ENCODE results near the gene YAP1.

Gene YAP1

DNA sequence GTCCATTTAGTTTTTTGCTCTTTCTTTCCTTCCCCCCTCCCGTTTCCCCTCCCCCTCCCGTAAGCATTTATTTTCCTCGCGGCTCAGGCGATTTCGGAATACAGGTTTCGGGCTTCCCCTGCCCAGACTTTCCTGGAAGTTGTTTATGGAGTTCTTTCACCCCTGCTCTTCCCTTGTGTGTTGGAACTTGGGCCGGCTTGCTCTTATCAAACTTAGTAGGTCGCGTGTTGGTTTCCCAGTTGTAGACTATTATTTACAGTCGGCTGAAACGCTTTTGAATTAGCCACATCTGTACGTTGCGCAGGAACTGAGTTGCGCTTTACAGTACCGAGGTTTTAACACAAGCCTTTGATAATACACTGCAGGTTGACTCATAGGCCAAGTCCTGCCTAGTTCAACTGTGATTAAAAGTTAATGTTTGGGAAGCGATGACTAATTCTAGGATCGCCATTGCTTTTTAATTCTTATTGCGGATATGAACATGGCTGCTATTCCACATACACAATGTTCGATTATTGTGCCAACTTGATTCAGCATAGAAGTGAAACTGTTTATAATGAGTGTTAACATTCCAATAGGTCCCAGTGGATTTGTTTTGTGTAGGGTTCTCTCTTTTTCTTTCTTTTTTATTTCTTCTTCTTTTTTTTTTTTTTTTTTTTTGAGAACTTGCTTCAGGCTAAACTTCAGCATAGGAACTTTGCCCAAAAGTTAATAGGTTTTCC, 1.7 kb downstream of the YAP1 start:
- Histone ChIP-seq H3K4me3 (ENCODE audit: low read depth in 1 of 2, low read length in 1 of 2) (peak overlapping the region in 1 of 2 experiments; percentile 59), H3K9me3 (no peaks in the 10 kb centered on the region), H3K27ac (no peak overlapping the region), H3K27me3 (peaks cover 100% of the 10 kb centered on the region), H3K4me1 (ENCODE audit: control insufficient read depth in 1 of 2, insufficient read depth in 1 of 2, low read depth in 1 of 2, low read length in 1 of 2) (peaks cover 8 to 22% of the 10 kb centered on the region in 2 experiments), H3K36me3 (no peaks in the 10 kb centered on the region)
- no peak for TF ChIP-seq CTCF (IDR thresholded peaks at IDR 0.05)

DNA sequence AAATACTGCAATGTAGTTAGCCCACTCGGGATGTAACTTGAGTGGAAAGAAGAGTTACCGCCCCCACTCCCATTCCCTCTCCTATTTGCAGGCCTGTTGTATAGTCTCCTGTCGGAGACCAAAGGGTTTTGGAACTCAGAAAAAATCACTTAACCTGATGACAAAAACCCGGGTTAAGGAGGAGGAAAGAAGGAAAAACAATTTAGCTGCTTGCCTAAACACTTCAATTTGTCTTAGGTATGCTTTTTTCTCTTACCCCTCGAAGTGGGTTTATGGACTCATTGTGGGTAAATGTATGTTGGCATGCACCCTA, 2.2 kb downstream of the YAP1 start:
- peaks cover 8 to 24% of the 10 kb centered on the region in 2 experiments for H3K4me1 ChIP-seq (ENCODE audit: control insufficient read depth in 1 of 2, insufficient read depth in 1 of 2, low read depth in 1 of 2, low read length in 1 of 2)
- H3K27ac ChIP-seq = no peak overlapping the region

DNA sequence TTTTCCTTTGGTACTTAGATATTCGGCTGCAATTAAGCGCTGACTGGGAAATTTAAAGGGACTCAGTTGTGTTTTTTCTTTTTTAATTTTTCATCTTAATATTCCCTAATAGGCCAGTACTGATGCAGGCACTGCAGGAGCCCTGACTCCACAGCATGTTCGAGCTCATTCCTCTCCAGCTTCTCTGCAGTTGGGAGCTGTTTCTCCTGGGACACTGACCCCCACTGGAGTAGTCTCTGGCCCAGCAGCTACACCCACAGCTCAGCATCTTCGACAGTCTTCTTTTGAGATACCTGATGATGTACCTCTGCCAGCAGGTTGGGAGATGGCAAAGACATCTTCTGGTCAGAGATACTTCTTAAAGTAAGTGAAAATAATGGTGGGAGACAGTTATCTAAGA, 3.8 kb downstream of the YAP1 start:
- H3K4me3 ChIP-seq (ENCODE audit: low read depth in 1 of 2, low read length in 1 of 2) = no peak overlapping the region
- no peaks in the 10 kb centered on the region for H3K9me3 ChIP-seq
- no peak overlapping the region for H3K27ac ChIP-seq
- no peak for TF ChIP-seq CTCF (IDR thresholded peaks at IDR 0.05)
- H3K36me3 ChIP-seq = no peaks in the 10 kb centered on the region
- peaks cover 95% of the 10 kb centered on the region for H3K27me3 ChIP-seq
- peaks cover 8 to 30% of the 10 kb centered on the region in 2 experiments for H3K4me1 ChIP-seq (ENCODE audit: control insufficient read depth in 1 of 2, insufficient read depth in 1 of 2, low read depth in 1 of 2, low read length in 1 of 2)

More for the DNA sequence above, 2.2 kb downstream of the YAP1 start:
- no peak for TF ChIP-seq CTCF (IDR thresholded peaks at IDR 0.05)
- Histone ChIP-seq H3K27me3 (peaks cover 100% of the 10 kb centered on the region), H3K4me3 (ENCODE audit: low read depth in 1 of 2, low read length in 1 of 2) (no peak overlapping the region), H3K9me3 (no peaks in the 10 kb centered on the region), H3K36me3 (no peaks in the 10 kb centered on the region)

- no peaks in the 10 kb centered on the region for H3K9me3 ChIP-seq
- no peaks in the 10 kb centered on the region for H3K36me3 ChIP-seq
- peaks cover 95% of the 10 kb centered on the region for H3K27me3 ChIP-seq
- H3K4me3 ChIP-seq (ENCODE audit: low read depth in 1 of 2, low read length in 1 of 2) = no peak overlapping the region
- peaks cover 0 to 23% of the 10 kb centered on the region in 2 experiments for H3K4me1 ChIP-seq (ENCODE audit: control insufficient read depth in 1 of 2, insufficient read depth in 1 of 2, low read depth in 1 of 2, low read length in 1 of 2)
- no peak for TF ChIP-seq CTCF (IDR thresholded peaks at IDR 0.05)
- no peak overlapping the region for H3K27ac ChIP-seq
Measured at GRCh38 chr11:102115557-102115956, 5.3 kb downstream of the YAP1 start.

DNA sequence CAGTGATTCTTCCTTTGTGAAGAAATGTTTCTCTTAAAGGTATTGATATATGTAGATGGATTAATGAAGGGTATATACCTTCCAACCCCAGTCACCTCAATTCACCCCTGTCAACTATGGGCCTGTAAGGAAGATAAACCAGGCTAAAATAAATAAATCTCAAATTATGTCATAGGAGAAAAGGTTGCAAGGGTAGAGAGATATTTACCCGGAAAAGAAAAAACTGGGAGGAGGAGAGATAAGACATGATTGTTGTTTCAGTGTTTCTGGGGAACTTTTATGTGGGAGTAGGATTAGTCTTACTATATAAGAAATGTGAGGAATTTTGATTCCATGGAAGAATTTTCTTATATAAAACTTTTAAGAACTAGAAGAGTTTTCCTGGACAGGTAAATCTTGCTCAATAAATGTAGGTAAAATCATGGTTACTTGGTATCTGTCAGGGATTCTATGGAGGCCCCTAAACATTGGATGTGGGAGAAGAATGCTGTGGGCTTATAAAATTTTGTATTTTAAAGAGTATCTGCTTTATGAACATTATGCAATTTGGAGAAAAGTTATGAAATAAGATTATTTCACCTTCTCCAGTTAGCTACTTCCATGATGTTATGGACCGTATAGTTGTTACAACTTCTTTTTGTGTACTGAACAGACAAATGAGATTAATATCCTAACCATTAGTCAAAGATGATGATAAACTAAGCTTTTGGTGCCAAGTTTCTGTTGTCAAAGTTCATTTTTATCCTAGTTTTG, 6.4 kb downstream of the YAP1 start:
- H3K4me1 ChIP-seq (ENCODE audit: control insufficient read depth in 1 of 2, insufficient read depth in 1 of 2, low read depth in 1 of 2, low read length in 1 of 2) = peaks cover 0 to 13% of the 10 kb centered on the region in 2 experiments

More for the DNA sequence above, 6.4 kb downstream of the YAP1 start:
- no peak overlapping the region for H3K27ac ChIP-seq
- H3K4me3 ChIP-seq (ENCODE audit: low read depth in 1 of 2, low read length in 1 of 2) = no peak overlapping the region
- peaks cover 95% of the 10 kb centered on the region for H3K27me3 ChIP-seq
- no peak for TF ChIP-seq CTCF (IDR thresholded peaks at IDR 0.05)
- no peaks in the 10 kb centered on the region for H3K36me3 ChIP-seq
- H3K9me3 ChIP-seq = no peaks in the 10 kb centered on the region
